H9 (cell line): ENCODE results near the gene TCF15. TPM values are rescaled to one million over a fixed set of nuclear protein-coding genes. Genes with fewer than 3 reads are reported as not detected.

Experiments
- DNase-seq: peaks from one replicate; pipeline ENCODE4 v3.0.0-alpha.2; 2017
- H2AFZ ChIP-seq: one replicate; pipeline ENCODE4 v1.6.1; 2013; ENCODE audit warnings: mild to moderate bottlenecking, low read length, control low read depth, moderate library complexity
- H2AK5ac ChIP-seq: 2 replicates; pipeline ENCODE4 v1.6.1; 2013; ENCODE audit warnings: low read length, control low read depth, mixed read lengths; ENCODE audit not compliant: insufficient read length
- H2BK120ac ChIP-seq: one replicate; pipeline ENCODE4 v1.6.1; 2013; ENCODE audit warnings: low read depth, mild to moderate bottlenecking, low read length, control low read depth, inconsistent platforms; ENCODE audit not compliant: poor library complexity, severe bottlenecking
- H2BK12ac ChIP-seq: 2 replicates; pipeline ENCODE4 v1.6.1; 2013; ENCODE audit warnings: low read length, control low read depth, mixed read lengths, low read depth; ENCODE audit not compliant: insufficient read length
- H2BK15ac ChIP-seq: 2 replicates; pipeline ENCODE4 v1.6.1; 2013; ENCODE audit warnings: low read depth, low read length, control low read depth
- H2BK20ac ChIP-seq: one replicate; pipeline ENCODE4 v1.6.1; 2013; ENCODE audit warnings: low read depth, mild to moderate bottlenecking, low read length, control low read depth, inconsistent platforms; ENCODE audit not compliant: poor library complexity, severe bottlenecking
- H2BK5ac ChIP-seq: 2 replicates; pipeline ENCODE4 v1.6.1; 2013; ENCODE audit warnings: low read length, control low read depth, mixed read lengths; ENCODE audit not compliant: insufficient read length
- H3K14ac ChIP-seq: 2 replicates; pipeline ENCODE4 v1.6.1; 2013; ENCODE audit warnings: low read length, control low read depth; ENCODE audit not compliant: insufficient read depth
- H3K18ac ChIP-seq: 2 replicates; pipeline ENCODE4 v1.6.1; 2013; ENCODE audit warnings: low read depth, mild to moderate bottlenecking, mixed read lengths, low read length, control low read depth; ENCODE audit not compliant: insufficient read length
- H3K23ac ChIP-seq: 2 replicates; pipeline ENCODE4 v1.6.1; 2013; ENCODE audit warnings: low read length, control low read depth, mixed read lengths, low read depth; ENCODE audit not compliant: insufficient read length
- H3K23me2 ChIP-seq: 2 replicates; pipeline ENCODE4 v1.6.1; 2013; ENCODE audit warnings: low read depth, mild to moderate bottlenecking, mixed read lengths, low read length, control low read depth; ENCODE audit not compliant: insufficient read length, poor library complexity, severe bottlenecking
- H3K27ac ChIP-seq: 2 replicates; pipeline ENCODE4 v1.5.1; 2013; ENCODE audit warnings: low read length, control low read depth, mixed read lengths, low read depth; ENCODE audit not compliant: insufficient read length
- H3K27me3 ChIP-seq: 2 replicates; pipeline ENCODE4 v1.6.1; 2013; ENCODE audit warnings: low read length, control low read depth, inconsistent platforms; ENCODE audit not compliant: insufficient read depth
- H3K4ac ChIP-seq: 2 replicates; pipeline ENCODE4 v1.6.1; 2013; ENCODE audit warnings: low read depth, mild to moderate bottlenecking, control low read depth, inconsistent platforms, low read length, moderate library complexity
- H3K4me1 ChIP-seq: 2 replicates; pipeline ENCODE4 v1.6.1; 2013; ENCODE audit warnings: low read length, control low read depth, inconsistent platforms; ENCODE audit not compliant: insufficient read depth
- H3K4me2 ChIP-seq: 2 replicates; pipeline ENCODE4 v1.6.1; 2013; ENCODE audit warnings: low read length, control low read depth, mixed read lengths; ENCODE audit not compliant: insufficient read length, insufficient read depth
- H3K56ac ChIP-seq: 2 replicates; pipeline ENCODE4 v1.6.1; 2013; ENCODE audit warnings: low read depth, mild to moderate bottlenecking, mixed read lengths, low read length, control low read depth; ENCODE audit not compliant: insufficient read length
- H3K79me1 ChIP-seq: 2 replicates; pipeline ENCODE4 v1.6.1; 2013; ENCODE audit warnings: low read depth, mild to moderate bottlenecking, moderate library complexity, low read length, control low read depth, inconsistent platforms; ENCODE audit not compliant: insufficient read depth, poor library complexity, severe bottlenecking
- H3K79me2 ChIP-seq: 2 replicates; pipeline ENCODE4 v1.6.1; 2013; ENCODE audit warnings: low read length, control low read depth, inconsistent platforms; ENCODE audit not compliant: insufficient read depth
- H3K9ac ChIP-seq: 2 replicates; pipeline ENCODE4 v1.6.1; 2013; ENCODE audit warnings: low read length, control low read depth, mixed read lengths; ENCODE audit not compliant: insufficient read length; ENCODE audit errors: extremely low read depth
- H3K9me3 ChIP-seq: one replicate; pipeline ENCODE4 v1.6.1; 2013; ENCODE audit warnings: low read depth, low read length, inconsistent platforms; ENCODE audit not compliant: control insufficient read depth
- H3T11ph ChIP-seq: one replicate; pipeline ENCODE4 v1.6.1; 2013; ENCODE audit warnings: mild to moderate bottlenecking, low read length, control low read depth, inconsistent platforms
- H4K20me1 ChIP-seq: one replicate; pipeline ENCODE4 v1.6.1; 2013; ENCODE audit not compliant: control insufficient read depth, insufficient read length, insufficient read depth
- H4K5ac ChIP-seq: 2 replicates; pipeline ENCODE4 v1.6.1; 2013; ENCODE audit warnings: low read depth, mild to moderate bottlenecking, mixed read lengths, low read length, control low read depth; ENCODE audit not compliant: insufficient read length
- H4K8ac ChIP-seq: replicated peaks from 2 replicates; pipeline ENCODE4 v1.6.1; 2013; ENCODE audit warnings: low read length, control low read depth, mixed read lengths, low read depth; ENCODE audit not compliant: insufficient read length
- H4K91ac ChIP-seq: 2 replicates; pipeline ENCODE4 v1.6.1; 2013; ENCODE audit warnings: low read depth, mild to moderate bottlenecking, moderate library complexity, mixed read lengths, low read length, control low read depth; ENCODE audit not compliant: insufficient read length
- H3K27ac Mint-ChIP-seq, 3 experiments: 2 replicates in 2 of 3; 3 replicates in 1 of 3; pipeline ENCODE4 v1.8.0; 2020 to 2021; ENCODE audit warnings: mixed read lengths in 3 of 3, mild to moderate bottlenecking in 1 of 3, moderate library complexity in 1 of 3
- H3K27me3 Mint-ChIP-seq: 2 replicates; pipeline ENCODE4 v1.8.0; 2021; ENCODE audit warnings: low read depth, mild to moderate bottlenecking, moderate library complexity, mixed read lengths
- H3K36me3 Mint-ChIP-seq, 3 experiments: 2 replicates in 2 of 3; 3 replicates in 1 of 3; pipeline ENCODE4 v1.8.0; 2020 to 2021; ENCODE audit warnings: low read depth in 3 of 3, mixed read lengths in 3 of 3; ENCODE audit not compliant: insufficient read depth in 1 of 3
- H3K4me1 Mint-ChIP-seq, 2 experiments: 2 replicates each; pipeline ENCODE4 v1.8.0; 2020; ENCODE audit warnings: mixed read lengths in 2 of 2
- H3K4me3 Mint-ChIP-seq, 2 experiments: 2 replicates in 1 of 2; 3 replicates in 1 of 2; pipeline ENCODE4 v1.8.0; 2020 to 2021; ENCODE audit warnings: mild to moderate bottlenecking in 2 of 2, mixed read lengths in 2 of 2, moderate library complexity in 1 of 2
- H3K9me3 Mint-ChIP-seq, 2 experiments: 2 replicates in 1 of 2; 3 replicates in 1 of 2; pipeline ENCODE4 v1.8.0; 2020; ENCODE audit warnings: mild to moderate bottlenecking in 2 of 2, mixed read lengths in 2 of 2, moderate library complexity in 1 of 2
- CTCF ChIP-seq: fragments of 200-600 bp; sonication (generic); conservative IDR thresholded peaks from 3 replicates; pipeline ENCODE4 v1.8.0; 2021; ENCODE audit warnings: antibody characterized with exemption, mild to moderate bottlenecking
- WGBS: extraction: QIAGEN DNeasy Blood & Tissue Kit; methylation state at CpG from one replicate; pipeline ENCODE4 v1.1.7; 2013; ENCODE audit warnings: missing lambda C conversion rate, low lambda C conversion rate, mixed read lengths; ENCODE audit not compliant: insufficient read length; ENCODE audit errors: extremely low coverage; 5-methylcytosine and 5-hydroxymethylcytosine counted together
- total RNA-seq: library from RNA; stranded (reverse); gene quantifications from 2 replicates; pipeline ENCODE4 v1.2.1, GENCODE V29; 2021

Gene TCF15
- total RNA-seq, 1 experiment from 2014 or later: 2.0 TPM

DNA sequence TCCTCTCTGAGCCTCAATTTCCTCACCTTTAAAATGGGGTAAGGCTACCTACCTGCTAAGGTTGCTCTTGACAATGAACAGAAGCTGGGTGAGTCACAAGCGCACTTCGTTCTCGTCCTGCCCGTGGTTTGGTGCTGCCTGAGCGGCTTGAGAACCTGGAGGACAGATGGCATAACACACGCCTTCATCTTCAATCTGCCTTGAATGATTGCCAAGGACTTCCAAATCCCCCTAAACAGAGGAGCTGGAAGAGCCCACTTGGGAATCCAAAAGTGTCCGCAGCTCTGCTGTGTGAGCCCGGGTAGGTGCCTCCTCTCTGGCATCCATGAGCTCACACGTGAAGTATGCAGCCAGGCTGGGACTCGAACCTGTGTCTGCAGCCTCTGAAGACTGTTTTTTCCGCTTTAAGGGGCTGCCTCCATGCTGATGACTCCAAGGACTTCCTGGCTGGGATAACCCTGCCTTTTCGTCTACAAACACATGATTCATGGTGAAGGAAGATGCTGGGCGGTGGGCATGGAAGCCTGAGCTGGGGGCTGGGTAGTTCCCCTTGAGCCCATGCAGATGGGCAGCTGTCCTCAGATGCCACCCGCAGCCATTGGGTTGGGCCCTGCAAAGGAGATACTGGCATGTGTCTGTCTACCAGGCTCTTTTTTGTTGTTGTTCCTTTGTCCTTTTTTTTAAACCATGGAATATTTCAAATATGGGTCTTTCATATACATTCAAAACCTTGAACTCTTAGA is 41.3 kb downstream of the TCF15 start:
- H3K4me3 Mint-ChIP-seq: no peak overlapping the region

More for the DNA sequence above, 41.3 kb downstream of the TCF15 start:
- no peak for TF ChIP-seq CTCF
- Histone ChIP-seq H2AK5ac (no peak overlapping the region), H4K5ac (no peak overlapping the region), H3K18ac (no peak overlapping the region), H2BK20ac (no peak overlapping the region), H4K91ac (no peak overlapping the region), H2BK12ac (no peak overlapping the region), H3K9ac (no peak overlapping the region), H3K27me3 (no peaks in the 10 kb centered on the region), H4K8ac (no peak overlapping the region), H3K4ac (no peak overlapping the region), H2BK5ac (no peak overlapping the region), H3K79me2 (no peaks in the 10 kb centered on the region), H3K23me2 (no peaks in the 10 kb centered on the region), H3K79me1 (no peaks in the 10 kb centered on the region), H4K20me1 (no peaks in the 10 kb centered on the region), H3K27ac (no peak overlapping the region), H3K56ac (no peak overlapping the region), H3K9me3 (no peaks in the 10 kb centered on the region), H3K4me1 (peaks cover 2% of the 10 kb centered on the region; the same call in 1 of the 2 replicates), H3K4me2 (no peak overlapping the region), H2AFZ (no peak overlapping the region), H2BK120ac (no peak overlapping the region), H3K23ac (no peak overlapping the region), H3K14ac (no peak overlapping the region; the same call in 1 of the 2 replicates), H3T11ph (no peak overlapping the region), H2BK15ac (no peak overlapping the region)
- DNase-seq: no peak
- peaks cover 19% of the 10 kb centered on the region for H3K27me3 Mint-ChIP-seq
- H3K9me3 Mint-ChIP-seq: no peaks in the 10 kb centered on the region
- no CpG with 5 or more reads among the region's 14 CpGs for WGBS
- H3K36me3 Mint-ChIP-seq: no peaks in the 10 kb centered on the region
- no peak overlapping the region for H3K27ac Mint-ChIP-seq
- peaks cover 33 to 34% of the 10 kb centered on the region in 2 experiments for H3K4me1 Mint-ChIP-seq
